Activated B cell treated with CpG ODN at 0.5 μM for 24 hours (primary cell): ENCODE results near the gene KRT25. TPM values are rescaled to one million over a fixed set of nuclear protein-coding genes. Genes with fewer than 3 reads are reported as not detected.

ENCODE experiments used
- ATAC-seq: fragments of 200-7000 bp; cut with Tn5 transposase; one replicate; pipeline ENCODE4 v1.10.0; 2021; ENCODE audit warnings: low read depth, mild to moderate bottlenecking, moderate library complexity
- CTCF ChIA-PET: fragments of 350-600 bp; sonication (Branson Sonifier 250); formaldehyde crosslinking; loops from one replicate; lab custom pipeline; 2021; ENCODE audit warnings: antibody characterized with exemption; lab: Charles Lee
- POLR2A ChIA-PET: fragments of 350-600 bp; sonication (Branson Sonifier 250); formaldehyde crosslinking; loops from one replicate; lab custom pipeline; 2021; ENCODE audit warnings: antibody characterized with exemption; lab: Charles Lee
- DNase-seq: peaks from one replicate; pipeline ENCODE4 v3.0.0; 2022
- H3K27ac Mint-ChIP-seq: one replicate; pipeline ENCODE4 v1.8.0; 2020; ENCODE audit warnings: mixed read lengths
- H3K27me3 Mint-ChIP-seq: one replicate; pipeline ENCODE4 v1.8.0; 2021; ENCODE audit warnings: mixed read lengths
- H3K36me3 Mint-ChIP-seq: one replicate; pipeline ENCODE4 v1.8.0; 2021; ENCODE audit warnings: low read depth, mixed read lengths
- H3K4me1 Mint-ChIP-seq: one replicate; pipeline ENCODE4 v1.8.0; 2021; ENCODE audit warnings: mixed read lengths
- H3K4me3 Mint-ChIP-seq: one replicate; pipeline ENCODE4 v1.8.0; 2020; ENCODE audit warnings: mild to moderate bottlenecking, mixed read lengths
- H3K9me3 Mint-ChIP-seq: one replicate; pipeline ENCODE4 v1.8.0; 2020; ENCODE audit warnings: mixed read lengths
- CTCF ChIP-seq: fragments of 200-600 bp; IDR thresholded peaks from one replicate; pipeline ENCODE4 v1.8.0; 2022; ENCODE audit warnings: antibody characterized with exemption, mild to moderate bottlenecking
- intact Hi-C: fragments of 100-400 bp; cut with micrococcal nuclease; formaldehyde crosslinking; loops from one replicate; pipeline ENCODE4 v1.15.1; 2024
- total RNA-seq: library from RNA; stranded (reverse); gene quantifications from 2 replicates; pipeline ENCODE4 v1.2.3, GENCODE V29; 2022

KRT25 gene
- total RNA-seq, 1 donor from 2014 or later: not detected

GRCh38 chr17:40777459-40777858 lies 22.3 kb upstream of the KRT25 start:
- peaks cover 48% of the 10 kb centered on the region for H3K27me3 Mint-ChIP-seq
- no peak overlapping the region for H3K4me3 Mint-ChIP-seq
- H3K27ac Mint-ChIP-seq: no peak overlapping the region
- H3K4me1 Mint-ChIP-seq: peaks cover 4% of the 10 kb centered on the region
- CTCF ChIA-PET: no interaction called here
- no peak for TF ChIP-seq CTCF
- POLR2A ChIA-PET: no interaction called here
- no peaks in the 10 kb centered on the region for H3K36me3 Mint-ChIP-seq
- DNase-seq (no peak), ATAC-seq (no peak)
- intact Hi-C loops: no loop called here
- no peaks in the 10 kb centered on the region for H3K9me3 Mint-ChIP-seq

GRCh38 chr17:40775945-40776344 lies 20.8 kb upstream of the KRT25 start:
- Mint-ChIP-seq H3K27ac (no peak overlapping the region), H3K4me1 (peaks cover 4% of the 10 kb centered on the region), H3K27me3 (peaks cover 41% of the 10 kb centered on the region), H3K36me3 (no peaks in the 10 kb centered on the region), H3K9me3 (no peaks in the 10 kb centered on the region), H3K4me3 (no peak overlapping the region)
- intact Hi-C loops: no loop called here
- ChIA-PET CTCF (no interaction called here), POLR2A (no interaction called here)
- DNase-seq: no peak
- TF ChIP-seq CTCF: no peak
- ATAC-seq: no peak

GRCh38 chr17:40772101-40772500 lies 17.0 kb upstream of the KRT25 start, which contains the start of gene KRT26:
TSS of gene KRT26 (minus strand) at chr17:40772201. CDS start at chr17:40772113, 88 bp downstream.
- no peak for TF ChIP-seq CTCF
- no peak within 1 kb of the TSS for H3K4me3 Mint-ChIP-seq
- POLR2A ChIA-PET: no interaction called here
- DNase-seq: no peak
- no peak within 1 kb of the TSS for H3K27ac Mint-ChIP-seq
- intact Hi-C loops: no loop called here
- ATAC-seq: no peak
- CTCF ChIA-PET: no interaction called here
- H3K4me1 Mint-ChIP-seq: no peaks in the 10 kb centered on the region
- H3K9me3 Mint-ChIP-seq: no peaks in the 10 kb centered on the region
- peaks cover 28% of the 10 kb centered on the region for H3K27me3 Mint-ChIP-seq
- no peaks in the 10 kb centered on the region for H3K36me3 Mint-ChIP-seq

- no peak for TF ChIP-seq CTCF
- DNase-seq: no peak
- peaks cover 25% of the 10 kb centered on the region for H3K9me3 Mint-ChIP-seq
- H3K27me3 Mint-ChIP-seq: peaks cover 19% of the 10 kb centered on the region
- peaks cover 2% of the 10 kb centered on the region for H3K36me3 Mint-ChIP-seq
- H3K4me3 Mint-ChIP-seq: no peak overlapping the region
- H3K27ac Mint-ChIP-seq: no peak overlapping the region
- H3K4me1 Mint-ChIP-seq: no peaks in the 10 kb centered on the region
- POLR2A ChIA-PET: interaction anchor here (0.7 kb wide), 1 partner anchor 820 kb away, joined by 3 read pairs; no protein-coding TSS in a partner anchor
- CTCF ChIA-PET: no interaction called here
- intact Hi-C loops: no loop called here
- no peak for ATAC-seq
Measured at GRCh38 chr17:40765657-40766056, 10.5 kb upstream of the KRT25 start.

GRCh38 chr17:40763752-40764151 lies 8.6 kb upstream of the KRT25 start:
- Mint-ChIP-seq H3K36me3 (peaks cover 12% of the 10 kb centered on the region), H3K4me3 (no peak overlapping the region), H3K27ac (no peak overlapping the region), H3K27me3 (peaks cover 21% of the 10 kb centered on the region), H3K9me3 (peaks cover 41% of the 10 kb centered on the region), H3K4me1 (no peaks in the 10 kb centered on the region)
- DNase-seq (no peak), ATAC-seq (no peak)
- ChIA-PET CTCF (no interaction called here), POLR2A (no interaction called here)
- TF ChIP-seq CTCF: no peak
- intact Hi-C loops: no loop called here
